HG02840 (cell line): ENCODE measurements around the gene GNPAT.
A peak's percentile ranks its signal among the peaks of the same experiment; 100 is the strongest.

Experiments used
- ATAC-seq: cut with Tn5 transposase; IDR thresholded peaks from one replicate; pipeline ENCODE4 v1.9.1; 2021; ENCODE audit warnings: mild to moderate bottlenecking, moderate library complexity, moderate number of reproducible peaks; ENCODE audit not compliant: unreplicated experiment, low FRiP score

The GNPAT gene

DNA sequence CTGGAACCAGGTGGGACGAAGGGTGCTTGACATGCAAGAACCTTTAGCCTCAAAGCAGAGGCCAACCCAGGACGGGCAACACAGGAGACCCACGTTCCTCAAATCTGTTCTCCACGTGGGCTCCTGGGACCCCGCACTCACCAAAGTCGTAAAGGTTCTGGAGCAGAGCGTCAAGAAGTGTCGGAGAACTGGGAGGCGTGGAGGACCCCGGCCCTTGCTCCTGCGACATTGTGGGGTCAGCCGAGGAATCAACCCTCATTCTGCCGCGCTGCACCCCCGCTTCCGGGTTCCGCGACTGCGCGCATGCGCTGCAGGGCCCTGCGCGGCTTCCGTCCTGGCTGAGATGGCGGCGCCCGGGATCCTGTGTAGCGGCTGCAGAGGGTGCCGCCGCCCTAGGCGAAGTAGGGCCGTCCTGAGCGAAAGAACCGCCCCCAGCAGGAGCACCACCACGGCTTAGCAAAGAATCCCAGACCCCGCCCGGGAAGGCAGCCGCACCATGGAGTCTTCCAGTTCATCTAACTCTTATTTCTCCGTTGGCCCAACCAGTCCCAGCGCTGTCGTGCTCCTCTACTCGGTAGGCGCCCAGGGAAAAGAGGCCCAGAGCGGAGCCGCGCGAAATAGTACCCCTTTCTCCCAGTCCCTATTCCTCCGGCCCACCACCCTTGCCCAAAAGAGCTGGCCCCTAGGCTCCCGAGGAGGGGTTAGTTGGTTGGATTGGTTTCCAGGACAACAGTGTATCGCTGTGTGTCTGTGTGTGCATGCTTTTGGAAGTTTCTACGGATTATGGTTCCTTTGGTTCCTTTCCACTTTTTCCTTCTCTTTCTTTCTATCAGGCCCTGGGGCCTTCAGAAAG is at the start of gene GNPAT:
TSS of gene GNPAT (plus strand) at position 330 of the 853 bp plus-strand sequence. CDS start at position 497, 167 bp downstream.
- peak; percentile 92 for ATAC-seq

DNA sequence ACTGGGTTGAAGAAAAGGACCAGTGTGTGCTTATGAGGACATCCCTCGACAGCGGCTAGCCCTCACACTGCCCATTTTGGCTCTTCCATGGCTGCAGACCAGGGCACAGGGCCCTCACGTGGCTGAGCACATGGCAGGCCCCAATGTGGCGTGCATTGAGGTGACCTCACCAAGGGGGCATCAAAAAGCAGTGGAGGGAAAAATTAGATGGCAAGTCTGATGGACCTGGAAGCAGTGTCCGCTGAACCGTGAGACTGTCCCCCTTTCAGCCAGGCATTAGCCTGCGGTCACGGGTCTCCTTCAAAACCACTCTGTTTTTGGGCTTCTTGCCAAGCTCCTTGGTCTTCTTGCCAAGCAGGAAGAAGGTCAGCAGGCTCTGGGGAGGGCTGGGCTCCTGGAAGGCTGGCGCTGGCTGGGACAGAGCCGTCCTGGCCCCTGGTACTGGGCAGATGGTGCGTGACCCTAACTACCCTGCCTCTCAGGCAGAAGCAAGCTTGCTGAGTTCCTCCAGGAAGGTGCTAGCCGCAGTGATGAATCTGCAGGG is 48.3 kb upstream of the GNPAT start:
- no peak for ATAC-seq

DNA sequence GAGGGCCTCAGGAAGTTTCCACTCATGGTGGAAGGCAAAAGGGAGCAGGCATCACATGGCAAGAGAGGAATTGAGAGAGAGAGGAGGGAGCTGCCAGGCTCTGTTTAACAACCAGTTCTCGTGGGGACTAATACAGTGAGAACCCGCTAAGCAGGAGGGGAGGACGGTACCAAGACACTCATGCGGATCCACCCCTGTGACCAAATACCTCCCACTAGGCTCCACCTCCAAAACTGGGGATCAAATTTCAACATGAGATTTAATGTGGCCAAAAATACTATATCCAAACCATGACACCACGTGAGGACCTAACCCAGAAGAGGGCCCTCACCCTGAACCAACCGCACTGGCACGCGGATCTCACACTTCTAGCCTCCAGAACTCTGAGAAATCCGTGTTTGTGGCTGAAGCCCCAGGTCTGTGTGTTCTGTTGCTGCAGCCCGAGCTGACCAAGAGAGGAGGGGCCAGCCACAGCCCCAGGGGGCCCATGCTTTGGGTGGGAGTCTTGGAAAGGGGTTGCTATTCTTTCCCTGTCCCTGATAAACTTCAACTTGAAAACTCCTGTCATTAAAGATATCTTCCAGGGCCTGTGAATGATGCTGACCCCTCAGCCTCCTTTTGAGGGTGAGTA is 47.2 kb upstream of the GNPAT start:
- ATAC-seq = no peak

DNA sequence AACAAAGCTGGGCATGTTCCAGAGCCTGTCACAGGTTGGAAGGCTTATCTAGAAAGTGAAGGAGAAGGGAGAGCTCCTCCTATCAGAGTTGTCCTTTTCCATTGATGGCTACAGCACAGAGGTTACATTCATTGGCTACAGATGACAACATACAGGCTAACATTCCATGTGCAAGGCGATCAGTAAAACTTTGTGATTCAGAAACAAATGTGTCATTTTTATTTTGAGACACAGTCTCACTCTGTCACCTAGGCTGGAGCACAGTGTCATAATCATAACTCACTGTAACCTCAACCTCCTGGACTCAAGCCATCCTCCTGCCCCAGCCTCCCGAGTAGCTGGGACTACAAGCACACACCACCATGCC is 46.6 kb upstream of the GNPAT start:
- no peak for ATAC-seq

DNA sequence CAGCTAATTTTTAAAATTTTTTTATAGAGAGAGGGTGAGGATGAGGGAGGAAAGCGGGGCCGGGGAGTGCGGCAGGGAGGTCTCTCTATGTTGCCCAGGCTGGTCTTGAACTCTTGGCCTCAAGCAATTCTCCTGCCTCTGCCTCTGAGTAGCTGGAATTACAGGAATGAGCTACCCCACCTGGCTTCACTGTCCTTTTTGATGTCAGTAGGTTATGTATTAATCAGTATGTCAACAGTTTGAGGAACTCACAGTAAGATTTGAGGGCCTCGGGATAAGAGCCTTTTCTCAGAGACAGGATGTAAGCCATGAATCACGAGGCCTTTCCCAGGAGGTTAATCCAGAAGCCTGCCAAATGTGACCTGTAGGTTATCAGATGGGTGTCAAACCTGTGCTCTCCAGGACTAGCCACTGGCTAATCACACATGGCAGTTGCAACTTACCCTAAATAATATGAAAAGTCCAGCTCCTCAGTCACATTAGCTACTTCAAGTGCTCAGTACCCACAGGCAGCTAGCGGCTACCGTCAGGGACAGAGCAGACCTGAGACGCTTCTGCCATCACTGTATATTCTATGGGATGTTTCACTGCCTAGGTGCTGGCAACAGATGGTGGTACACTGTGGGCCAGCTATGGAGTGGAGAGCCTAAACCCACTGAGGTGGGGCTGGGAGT is 46.0 kb upstream of the GNPAT start:
- no peak for ATAC-seq

DNA sequence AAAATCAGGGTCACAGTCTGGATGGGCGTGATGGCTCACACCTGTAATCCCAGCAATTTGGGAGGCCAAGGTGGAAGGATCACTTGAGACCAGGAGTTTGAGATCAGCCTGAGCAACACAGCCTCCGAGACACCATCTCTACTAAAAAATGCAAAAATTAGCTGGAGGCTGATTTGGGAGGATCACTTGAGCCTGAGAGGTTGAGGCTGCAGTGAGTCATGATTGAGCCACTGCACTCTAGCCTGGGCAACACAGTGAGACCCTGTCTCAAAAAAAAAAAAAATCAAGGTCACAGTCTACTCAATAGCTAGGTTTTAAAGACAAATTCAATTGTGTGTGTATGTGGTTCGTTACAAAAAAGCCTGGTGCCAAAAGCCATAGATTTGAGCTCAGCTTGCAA is 44.7 kb upstream of the GNPAT start:
- ATAC-seq = no peak

DNA sequence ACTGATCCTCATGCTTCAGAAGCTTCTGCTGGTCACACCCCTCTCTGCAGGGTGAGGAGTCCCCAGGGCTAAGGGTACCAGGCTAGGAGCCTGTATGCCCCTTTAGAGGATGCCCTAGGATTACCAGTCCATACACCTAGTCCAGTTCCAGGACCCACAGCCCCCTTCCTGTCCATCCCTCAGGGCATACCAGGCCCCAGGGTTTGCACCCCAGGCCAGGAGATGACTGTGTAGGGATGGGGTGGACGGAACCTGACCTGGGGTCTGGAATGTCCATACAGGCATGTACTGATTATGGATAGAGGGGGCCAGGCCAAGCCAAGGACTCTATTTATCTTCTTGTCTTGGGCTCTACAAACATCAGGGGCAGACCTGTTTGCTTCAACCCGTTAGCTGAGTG is 44.3 kb upstream of the GNPAT start:
- no peak for ATAC-seq

DNA sequence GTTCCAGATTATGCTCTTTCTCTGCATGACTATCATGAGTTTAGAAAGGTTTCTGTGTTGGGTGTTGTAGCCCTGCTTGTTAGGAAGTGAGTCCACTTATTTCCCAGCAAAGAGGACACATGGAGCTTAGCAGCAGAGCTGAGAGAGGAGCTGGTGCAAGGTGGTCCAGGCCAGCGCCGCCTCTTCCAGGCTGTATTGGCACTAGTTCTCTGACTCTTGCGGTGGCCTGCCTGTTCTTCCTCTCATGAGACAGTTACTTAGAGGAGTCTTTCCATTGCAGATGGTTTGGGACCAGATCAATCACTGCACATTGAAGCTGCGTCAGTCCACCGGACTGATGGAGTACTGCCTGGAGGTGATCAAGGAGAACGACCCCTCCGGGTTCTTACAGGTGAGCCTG is 41.1 kb upstream of the GNPAT start:
- ATAC-seq = no peak

DNA sequence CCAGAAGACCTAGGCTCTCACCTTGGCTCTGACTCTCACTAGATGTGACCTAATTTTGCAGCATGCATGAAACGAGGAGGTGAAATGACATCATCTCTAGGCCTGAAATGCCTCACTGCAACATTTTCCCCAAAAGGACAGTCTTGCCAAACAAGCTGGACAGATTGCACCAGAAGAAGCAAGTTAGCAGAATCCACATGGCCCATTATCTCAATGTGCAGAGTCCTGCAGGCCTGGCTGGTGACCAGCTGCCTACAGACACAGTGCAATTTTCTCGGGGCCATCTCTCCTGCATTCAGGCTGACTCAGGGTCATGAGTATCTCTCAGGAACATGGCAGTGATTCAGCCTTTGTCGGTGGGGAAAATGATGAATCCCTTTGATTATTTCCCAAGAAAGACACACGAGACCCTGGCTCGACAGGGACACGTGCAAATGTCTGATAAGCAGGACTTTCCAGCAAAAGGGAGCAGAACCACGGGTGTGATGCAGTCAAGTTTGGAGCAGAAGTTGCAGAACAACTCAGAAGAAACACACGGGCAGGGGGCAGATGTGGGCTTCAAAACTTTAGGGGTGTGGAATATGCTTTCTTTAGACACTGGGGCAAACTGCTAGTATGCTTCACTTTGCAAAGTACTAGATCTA is 40.5 kb upstream of the GNPAT start:
- ATAC-seq = no peak

DNA sequence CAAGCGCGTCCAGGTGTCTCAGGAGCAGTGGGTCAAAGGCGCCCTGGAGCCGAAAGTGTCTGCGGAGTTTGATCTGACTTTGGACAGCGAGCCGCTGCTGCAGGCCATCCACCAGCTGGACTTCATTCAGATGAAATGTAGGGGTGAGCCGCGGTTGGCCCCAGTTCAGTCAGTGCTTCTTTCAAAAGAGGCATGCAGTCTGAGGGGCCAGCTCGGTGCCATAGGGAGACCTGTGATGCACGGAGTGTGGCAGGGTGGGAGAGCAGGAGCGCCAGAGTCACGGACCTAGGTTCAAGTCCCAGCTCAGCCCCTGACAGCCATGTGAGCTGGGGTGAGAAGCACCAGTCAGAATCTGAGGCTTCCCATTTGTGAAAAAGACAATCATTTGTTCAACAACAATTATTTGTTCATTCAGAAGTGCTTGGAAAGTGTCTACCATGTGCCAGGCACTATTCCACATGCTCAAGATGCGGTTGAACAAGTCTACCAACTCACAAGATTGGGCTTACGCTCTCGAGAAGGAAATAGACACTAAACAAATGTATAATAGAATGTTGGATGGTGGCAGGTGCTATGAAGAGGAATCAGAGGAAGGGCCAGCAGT is 39.5 kb upstream of the GNPAT start:
- ATAC-seq = no peak

DNA sequence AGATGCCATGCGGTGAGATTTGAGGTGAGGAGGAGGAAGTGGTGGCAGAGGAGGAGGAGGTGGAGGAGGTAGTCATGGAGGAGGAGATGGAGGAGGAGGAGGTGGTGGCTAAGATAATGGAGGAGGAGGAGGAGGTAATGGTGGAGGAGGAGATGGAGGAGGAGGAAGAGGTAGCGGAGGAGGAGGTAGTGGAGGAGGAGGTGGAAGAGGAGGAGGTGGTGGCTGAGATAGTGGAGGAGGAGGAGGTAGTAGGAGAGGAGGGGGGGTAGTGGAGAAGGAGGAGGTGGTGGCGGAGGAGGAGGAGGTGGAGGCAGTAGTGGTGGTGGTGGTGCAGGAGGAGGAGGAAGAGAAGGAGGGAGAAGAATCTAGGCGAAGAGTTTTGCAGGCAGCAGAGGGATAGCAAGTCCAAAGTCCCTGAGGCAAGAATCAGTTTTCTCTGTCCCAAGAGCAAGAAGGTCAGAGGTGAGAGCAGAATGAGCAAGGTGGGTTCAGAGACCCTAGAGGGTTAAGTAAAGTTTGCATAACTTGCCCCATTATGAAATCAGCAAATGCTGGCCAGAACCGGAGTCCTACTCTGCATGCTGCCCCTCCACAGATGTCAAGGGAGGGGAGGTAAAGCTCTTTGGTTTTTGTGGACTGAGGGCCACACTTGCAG is 38.9 kb upstream of the GNPAT start:
- no peak for ATAC-seq

DNA sequence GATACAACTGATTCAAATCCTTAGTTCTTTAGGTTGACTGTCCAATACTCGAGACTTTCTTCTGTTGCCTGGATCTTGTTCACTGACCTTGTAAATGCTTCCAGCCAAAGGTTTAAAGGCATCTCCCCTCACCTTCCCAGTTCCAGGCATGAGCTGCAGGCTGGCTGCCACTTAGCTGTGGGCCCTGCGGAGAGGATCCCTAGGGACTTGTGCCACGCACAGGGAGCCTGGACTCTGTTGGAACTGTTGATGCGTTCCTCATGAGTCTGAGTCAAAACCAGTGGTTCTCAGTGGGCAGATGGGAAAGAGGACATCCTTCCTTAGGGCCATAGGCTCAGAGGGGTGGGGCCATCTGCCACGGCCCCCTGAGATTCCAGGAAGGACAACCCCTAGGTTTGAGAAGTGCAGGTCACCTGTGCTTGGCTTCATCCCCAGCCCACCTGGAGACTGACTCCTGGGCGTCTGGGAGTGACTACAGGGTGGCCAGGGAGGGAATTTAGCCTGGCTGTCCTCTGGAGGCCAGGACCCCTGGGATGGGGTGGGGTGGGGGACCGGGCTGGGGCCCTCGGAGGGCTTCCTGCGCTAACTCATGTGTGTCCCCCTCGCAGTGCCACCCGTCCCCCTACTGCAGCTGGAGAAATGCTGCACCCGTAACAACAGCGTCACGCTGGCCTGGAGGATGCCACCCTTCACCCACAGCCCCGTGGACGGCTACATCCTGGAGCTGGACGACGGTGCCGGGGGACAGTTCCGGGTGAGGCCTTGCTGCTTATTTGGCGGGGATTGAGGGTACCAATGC is 37.6 kb upstream of the GNPAT start:
- ATAC-seq = no peak

DNA sequence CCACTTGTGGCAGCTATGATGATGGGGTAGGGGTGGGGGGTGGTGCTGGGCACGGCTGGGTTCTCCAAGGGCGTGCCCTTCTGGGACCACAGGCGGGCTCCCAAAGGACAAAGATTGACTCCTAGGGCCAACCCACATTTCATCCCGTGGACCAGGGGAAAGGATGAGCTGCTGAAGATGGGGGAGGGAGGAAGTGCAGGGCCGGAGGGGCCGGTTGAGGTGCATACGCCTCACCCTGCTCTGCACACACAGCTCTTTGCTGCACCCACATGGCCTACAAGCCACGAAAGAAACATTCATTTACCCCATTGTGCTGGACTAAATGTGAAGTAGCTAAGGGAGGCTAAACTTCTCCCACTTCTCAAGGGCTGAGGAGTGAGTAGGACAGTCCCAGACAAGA is 34.2 kb upstream of the GNPAT start:
- ATAC-seq = no peak

DNA sequence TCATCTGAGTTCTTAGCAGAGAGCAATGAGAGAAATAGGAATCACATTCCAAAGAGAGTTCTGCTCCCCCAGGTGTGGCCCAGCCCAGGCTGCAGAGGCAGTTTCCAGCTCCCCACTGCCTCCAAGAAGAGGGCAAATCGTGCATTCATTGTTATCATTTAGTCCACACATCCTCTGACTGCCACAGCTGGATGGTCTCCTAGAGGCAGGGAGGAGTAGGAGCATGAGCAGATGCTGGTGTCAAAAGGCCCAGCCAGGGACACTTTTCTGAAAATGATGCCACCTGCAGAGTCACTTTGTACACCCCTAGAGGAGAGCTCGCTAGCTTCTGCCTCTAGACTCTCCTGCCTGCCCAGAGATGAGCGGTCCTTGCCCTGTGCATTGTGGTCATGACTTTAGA is 33.6 kb upstream of the GNPAT start:
- no peak for ATAC-seq

DNA sequence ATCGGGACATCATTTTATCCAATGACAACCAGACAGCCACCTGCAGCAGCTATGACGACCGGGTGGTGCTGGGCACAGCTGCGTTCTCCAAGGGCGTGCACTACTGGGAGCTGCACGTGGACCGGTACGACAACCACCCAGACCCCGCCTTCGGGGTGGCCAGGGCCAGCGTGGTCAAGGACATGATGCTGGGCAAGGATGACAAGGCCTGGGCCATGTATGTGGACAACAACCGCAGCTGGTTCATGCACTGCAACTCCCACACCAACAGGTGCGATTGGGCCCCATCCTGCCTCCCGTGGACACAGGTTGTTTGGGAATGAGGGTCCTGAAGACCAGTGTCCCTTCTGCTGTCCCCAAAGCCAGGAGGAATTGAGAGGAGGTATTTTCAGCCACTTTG is 32.0 kb upstream of the GNPAT start:
- no peak for ATAC-seq

DNA sequence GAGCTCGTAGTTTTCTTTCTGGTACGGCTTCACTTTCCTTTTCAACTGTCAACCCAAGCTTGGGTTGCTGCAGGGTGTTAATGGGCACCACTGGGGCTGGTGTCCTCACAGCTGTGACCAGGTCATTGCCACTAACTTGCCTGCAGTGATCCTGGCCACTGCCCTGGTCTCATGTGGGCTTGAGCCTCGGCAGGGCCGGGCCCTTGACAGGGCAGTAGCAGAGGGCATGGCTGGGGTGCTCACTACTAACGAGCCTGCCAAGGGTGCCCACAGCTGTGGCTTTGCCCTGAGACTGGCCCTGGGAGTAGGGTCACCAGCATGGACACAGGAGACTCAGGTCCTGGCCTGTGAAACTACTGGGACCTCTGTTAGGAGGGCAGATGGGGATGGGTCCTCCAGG is 31.5 kb upstream of the GNPAT start:
- ATAC-seq = no peak

DNA sequence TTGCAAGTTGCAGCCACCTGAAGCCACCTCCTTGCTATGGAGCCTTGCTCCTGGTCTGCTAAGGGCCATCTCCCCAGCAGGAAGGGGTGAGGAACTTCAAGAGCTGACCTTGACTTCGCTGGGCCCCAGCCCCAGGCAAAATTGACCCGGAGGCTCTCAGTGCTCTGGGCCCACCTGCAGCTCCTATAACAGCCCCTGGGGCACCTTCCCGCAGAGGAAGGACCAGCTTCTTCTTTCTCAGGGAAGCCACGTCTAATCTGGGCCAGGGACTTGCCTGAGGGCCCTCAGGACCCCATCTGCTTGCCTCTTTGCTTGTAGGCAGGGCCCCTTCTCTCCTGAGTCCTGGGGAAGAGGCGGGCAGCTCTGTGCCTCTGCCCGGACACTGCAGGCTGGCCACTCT is 30.9 kb upstream of the GNPAT start:
- no peak for ATAC-seq

DNA sequence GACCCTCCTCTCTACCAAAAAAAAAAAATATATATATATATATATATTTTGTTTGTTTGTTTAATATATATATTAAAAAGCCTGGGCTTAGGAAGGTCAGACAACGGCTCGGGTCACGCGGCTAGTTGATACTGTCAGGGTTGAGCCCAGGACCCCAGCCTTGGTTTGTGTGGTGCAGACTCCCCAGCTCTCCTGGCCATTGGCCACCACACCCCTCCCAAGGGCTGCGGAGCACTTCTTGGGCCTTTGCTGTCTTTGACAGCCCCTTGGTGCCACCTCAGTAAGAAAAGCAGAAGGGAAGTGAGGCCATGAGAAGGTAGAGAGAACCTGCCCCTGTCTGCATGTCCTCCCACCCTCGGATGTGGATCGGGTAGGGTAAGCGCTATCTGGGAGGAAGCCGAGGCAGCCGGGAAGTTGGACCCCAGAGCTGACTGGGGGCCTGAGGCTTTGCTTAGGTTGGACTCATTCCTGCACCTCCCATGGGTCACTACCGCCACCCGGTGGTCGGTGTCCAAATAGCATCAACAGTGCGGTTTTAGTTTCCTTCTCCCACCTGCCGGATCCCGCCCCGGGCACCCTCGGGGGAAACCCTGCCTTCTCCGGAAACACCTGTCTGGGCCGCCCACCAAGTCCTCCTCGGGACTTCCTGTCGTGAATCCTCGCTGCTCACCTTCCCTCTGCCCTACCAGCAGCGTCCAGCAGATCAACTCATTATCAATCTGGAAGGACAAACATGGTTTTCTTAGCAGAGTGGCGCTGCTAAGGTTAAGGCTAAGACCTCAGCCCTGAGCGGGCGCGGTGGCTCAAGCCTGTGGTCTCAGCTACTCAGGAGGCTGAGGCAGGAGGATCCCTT is 29.8 kb upstream of the GNPAT start:
- peak; percentile 84 for ATAC-seq
